HG02870 (cell line): ENCODE data around the gene IGHMBP2.

Experiments
- ATAC-seq: cut with Tn5 transposase; IDR thresholded peaks from one replicate; pipeline ENCODE4 v1.9.1; 2021; ENCODE audit warnings: mild to moderate bottlenecking, moderate library complexity; ENCODE audit not compliant: unreplicated experiment

The IGHMBP2 gene

GRCh38 chr11:68925611-68926010 lies 21.9 kb downstream of the IGHMBP2 start:
- ATAC-seq, result no peak

GRCh38 chr11:68927280-68928135 lies 23.8 kb downstream of the IGHMBP2 start:
- ATAC-seq, result no peak

GRCh38 chr11:68928136-68928880 lies 24.6 kb downstream of the IGHMBP2 start:
- no peak for ATAC-seq

GRCh38 chr11:68929135-68929534 lies 25.4 kb downstream of the IGHMBP2 start:
- no peak for ATAC-seq

GRCh38 chr11:68929706-68930570 lies 26.2 kb downstream of the IGHMBP2 start:
- no peak for ATAC-seq

GRCh38 chr11:68930991-68931855 lies 27.5 kb downstream of the IGHMBP2 start:
- ATAC-seq, result no peak

- no peak for ATAC-seq
Measured at GRCh38 chr11:68931911-68932310, 28.2 kb downstream of the IGHMBP2 start.

- no peak for ATAC-seq
Measured at GRCh38 chr11:68932358-68932757, 28.7 kb downstream of the IGHMBP2 start.

GRCh38 chr11:68932933-68933577 lies 29.4 kb downstream of the IGHMBP2 start:
- ATAC-seq, result no peak

GRCh38 chr11:68933605-68934320 lies 30.1 kb downstream of the IGHMBP2 start:
- ATAC-seq, result no peak

GRCh38 chr11:68934321-68934645 lies 30.6 kb downstream of the IGHMBP2 start:
- no peak for ATAC-seq

- no peak for ATAC-seq
Measured at GRCh38 chr11:68934666-68935065, 31.0 kb downstream of the IGHMBP2 start.

GRCh38 chr11:68935066-68935465 lies 31.4 kb downstream of the IGHMBP2 start:
- no peak for ATAC-seq

GRCh38 chr11:68935516-68936357 lies 32.0 kb downstream of the IGHMBP2 start:
- no peak for ATAC-seq

- no peak for ATAC-seq
Measured at GRCh38 chr11:68936358-68936636, 32.6 kb downstream of the IGHMBP2 start.

GRCh38 chr11:68936676-68937620 lies 33.3 kb downstream of the IGHMBP2 start:
- ATAC-seq, result no peak

- ATAC-seq, result no peak
Measured at GRCh38 chr11:68938088-68938487, 34.4 kb downstream of the IGHMBP2 start.
